WTC11 (cell line): ENCODE measurements around the gene CLMP.

Experiments
- ATF2 ChIP-seq: sonication (generic); formaldehyde crosslinking; IDR thresholded peaks from 2 replicates; pipeline ENCODE4 v1.8.1; 2022; ENCODE audit warnings: low read depth, missing genetic modification reagents, borderline replicate concordance
- CBFB ChIP-seq: sonication (generic); formaldehyde crosslinking; IDR thresholded peaks from 2 replicates; pipeline ENCODE4 v1.8.1; 2022; ENCODE audit warnings: mild to moderate bottlenecking, low read depth, missing genetic modification reagents
- CTCF ChIP-seq: fragments of 200-600 bp; IDR thresholded peaks from 2 replicates; pipeline ENCODE4 v1.8.0; 2022; ENCODE audit warnings: antibody characterized with exemption
- ELF4 ChIP-seq: sonication (generic); formaldehyde crosslinking; IDR thresholded peaks from 2 replicates; pipeline ENCODE4 v1.8.1; 2022; ENCODE audit warnings: low read depth, mild to moderate bottlenecking, moderate library complexity, missing genetic modification reagents
- JUN ChIP-seq: sonication (generic); formaldehyde crosslinking; IDR thresholded peaks from 2 replicates; pipeline ENCODE4 v1.8.0; 2023; ENCODE audit warnings: mild to moderate bottlenecking, missing genetic modification reagents
- MLX ChIP-seq: sonication (generic); formaldehyde crosslinking; IDR thresholded peaks from 2 replicates; pipeline ENCODE4 v1.8.1; 2023; ENCODE audit warnings: mild to moderate bottlenecking, missing genetic modification reagents, moderate library complexity
- NFYB ChIP-seq: sonication (generic); formaldehyde crosslinking; conservative IDR thresholded peaks from 2 replicates; pipeline ENCODE4 v1.8.0; 2022; ENCODE audit warnings: low read depth, missing genetic modification reagents
- OVOL2 ChIP-seq: fragments of 250-450 bp; sonication (Bioruptor Pico); IDR thresholded peaks from 2 replicates; pipeline ENCODE4 v1.9.0; 2021; ENCODE audit warnings: mild to moderate bottlenecking, borderline replicate concordance
- SMAD3 ChIP-seq: sonication (generic); formaldehyde crosslinking; IDR thresholded peaks from 2 replicates; pipeline ENCODE4 v1.8.0; 2022; ENCODE audit warnings: missing genetic modification reagents, mild to moderate bottlenecking, borderline replicate concordance
- SP1 ChIP-seq: sonication (generic); formaldehyde crosslinking; conservative IDR thresholded peaks from 2 replicates; pipeline ENCODE4 v1.8.1; 2022; ENCODE audit warnings: missing genetic modification reagents

GRCh38 chr11:123100379-123101085 lies 94.5 kb downstream of the CLMP start:
- TF ChIP-seq SMAD3 = no peak
- no peak for TF ChIP-seq SP1 (CRISPR knock-in tag)
- no peak for TF ChIP-seq CTCF
- no peak for TF ChIP-seq ATF2 (CRISPR knock-in tag)
- TF ChIP-seq CBFB (CRISPR knock-in tag) = no peak
- TF ChIP-seq NFYB (CRISPR knock-in tag) = no peak
- TF ChIP-seq OVOL2 (CRISPR knock-in tag) = no peak
- no peak for TF ChIP-seq ELF4 (CRISPR knock-in tag)
- TF ChIP-seq MLX = no peak
- no peak for TF ChIP-seq JUN
